ENCODE measurements around the gene SCP2.

- no peak for TF ChIP-seq POLR2A (IDR thresholded peaks at IDR 0.05)
- TF ChIP-seq, protein P1, sequence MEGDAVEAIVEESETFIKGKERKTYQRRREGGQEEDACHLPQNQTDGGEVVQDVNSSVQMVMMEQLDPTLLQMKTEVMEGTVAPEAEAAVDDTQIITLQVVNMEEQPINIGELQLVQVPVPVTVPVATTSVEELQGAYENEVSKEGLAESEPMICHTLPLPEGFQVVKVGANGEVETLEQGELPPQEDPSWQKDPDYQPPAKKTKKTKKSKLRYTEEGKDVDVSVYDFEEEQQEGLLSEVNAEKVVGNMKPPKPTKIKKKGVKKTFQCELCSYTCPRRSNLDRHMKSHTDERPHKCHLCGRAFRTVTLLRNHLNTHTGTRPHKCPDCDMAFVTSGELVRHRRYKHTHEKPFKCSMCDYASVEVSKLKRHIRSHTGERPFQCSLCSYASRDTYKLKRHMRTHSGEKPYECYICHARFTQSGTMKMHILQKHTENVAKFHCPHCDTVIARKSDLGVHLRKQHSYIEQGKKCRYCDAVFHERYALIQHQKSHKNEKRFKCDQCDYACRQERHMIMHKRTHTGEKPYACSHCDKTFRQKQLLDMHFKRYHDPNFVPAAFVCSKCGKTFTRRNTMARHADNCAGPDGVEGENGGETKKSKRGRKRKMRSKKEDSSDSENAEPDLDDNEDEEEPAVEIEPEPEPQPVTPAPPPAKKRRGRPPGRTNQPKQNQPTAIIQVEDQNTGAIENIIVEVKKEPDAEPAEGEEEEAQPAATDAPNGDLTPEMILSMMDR (IDR thresholded peaks at IDR 0.05), result no peak
Observed at GRCh38 chr1:53079251-53079650, 152.2 kb downstream of the SCP2 start.
